ENCODE data around the gene RAB1B.

DNA sequence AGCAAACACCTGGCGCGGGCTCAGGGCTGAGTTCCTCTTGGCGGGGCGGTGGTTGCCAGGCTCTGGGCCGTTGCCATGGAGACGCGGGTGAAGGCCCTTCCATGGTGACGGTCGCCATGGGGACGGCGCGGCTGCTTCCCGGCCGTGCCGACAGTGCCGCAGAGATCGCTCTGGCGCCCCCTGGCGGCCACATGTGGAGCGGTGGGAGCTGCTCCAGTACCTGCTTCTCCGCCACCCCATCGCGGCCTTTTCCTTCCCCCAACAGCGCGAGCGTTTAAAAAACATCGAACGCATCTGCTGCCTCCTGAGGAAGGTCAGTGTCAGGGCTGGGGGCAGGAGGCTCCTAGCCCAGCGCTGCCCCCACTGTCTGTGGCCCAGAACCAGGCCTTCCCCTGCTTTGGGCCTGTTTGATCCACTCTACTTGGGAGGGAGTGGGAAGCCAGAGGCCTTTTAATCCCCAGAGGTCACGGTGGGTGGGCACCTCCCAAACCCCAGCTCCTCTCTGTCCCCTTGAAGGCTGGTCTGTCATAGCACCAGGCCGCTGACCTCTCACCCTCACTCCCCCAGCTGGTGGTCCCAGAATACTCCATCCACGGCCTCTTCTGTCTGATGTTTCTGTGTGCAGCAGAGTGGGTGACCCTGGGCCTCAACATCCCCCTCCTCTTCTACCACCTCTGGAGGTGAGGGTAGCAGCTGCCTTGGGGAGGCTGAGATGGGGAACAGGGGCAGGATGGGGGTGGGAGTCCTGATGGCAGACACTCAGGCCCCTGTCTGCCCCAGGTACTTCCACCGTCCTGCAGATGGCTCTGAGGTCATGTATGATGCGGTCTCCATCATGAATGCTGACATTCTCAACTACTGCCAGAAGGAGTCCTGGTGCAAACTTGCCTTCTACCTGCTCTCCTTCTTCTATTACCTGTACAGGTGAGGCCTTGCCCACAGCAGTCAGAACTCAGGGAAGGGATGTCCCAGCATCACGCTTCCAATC lies 14.3 kb downstream of the RAB1B start:
- no peak for TF ChIP-seq GATA3 (IDR thresholded peaks at IDR 0.05; ENCODE audit: low read depth, low read length)
- no peak for TF ChIP-seq GATA2 (IDR thresholded peaks at IDR 0.05; ENCODE audit: low read depth, low read length)
